ENCODE data around the gene KITLG. TPM values are rescaled to one million over a fixed set of nuclear protein-coding genes. Genes with fewer than 3 reads are reported as not detected.

Gene KITLG
- total RNA-seq, 4 donors from 2014 or later = 3.9 to 33.0 (median 14.7) TPM

DNA sequence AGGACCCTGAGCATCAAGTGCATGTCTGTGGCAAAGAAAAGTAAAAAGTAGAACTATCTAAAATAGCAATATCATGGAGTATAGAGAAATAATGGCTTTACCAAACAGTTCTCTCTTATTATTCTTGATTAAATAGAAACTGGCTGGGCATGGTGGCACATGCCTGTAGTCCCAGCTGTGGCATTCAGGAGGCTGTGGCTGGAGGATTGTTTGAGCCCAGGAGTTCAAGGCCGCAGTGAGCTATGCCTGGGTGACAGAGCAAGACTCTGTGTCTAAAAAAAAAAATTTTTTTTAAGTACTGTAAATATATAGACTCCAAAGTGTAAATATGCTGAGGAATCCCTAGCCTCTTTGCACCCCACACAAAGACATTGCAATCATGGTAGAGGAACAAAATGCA is 121.9 kb downstream of the KITLG start:
- 81 to 89% methylated on average over 1 of the region's 1 CpG for WGBS, 2 donors
- no peaks in the 10 kb centered on the region for H3K36me3 ChIP-seq
- intact Hi-C loops (cut with DNase I) = no loop called here
- H3K4me1 ChIP-seq = peaks cover 0 to 7% (median 0%) of the 10 kb centered on the region in 3 donors
- H3K4me3 ChIP-seq = no peak overlapping the region
- TF ChIP-seq CTCF (IDR thresholded peaks at IDR 0.05) (no peak), POLR2A (IDR thresholded peaks at IDR 0.05) (no peak)
- H3K27me3 ChIP-seq = peaks cover 0 to 57% (median 0%) of the 10 kb centered on the region in 4 donors
- DNase-seq = no peak
- H3K9me3 ChIP-seq = no peaks in the 10 kb centered on the region
- H3K27ac ChIP-seq = no peak overlapping the region

- H3K36me3 ChIP-seq = no peaks in the 10 kb centered on the region
- H3K9me3 ChIP-seq = no peaks in the 10 kb centered on the region
- intact Hi-C loops (cut with DNase I) = no loop called here
- no peak for DNase-seq
- no peak overlapping the region for H3K4me3 ChIP-seq
- H3K27me3 ChIP-seq = peaks cover 0 to 52% (median 0%) of the 10 kb centered on the region in 4 donors
- peaks cover 0 to 12% (median 0%) of the 10 kb centered on the region in 3 donors for H3K4me1 ChIP-seq
- no peak for TF ChIP-seq POLR2A (IDR thresholded peaks at IDR 0.05)
- no peak for TF ChIP-seq CTCF (IDR thresholded peaks at IDR 0.05)
- no peak overlapping the region for H3K27ac ChIP-seq
These were observed 126.9 kb downstream of the KITLG start for GRCh38 chr12:88453323-88453722.

DNA sequence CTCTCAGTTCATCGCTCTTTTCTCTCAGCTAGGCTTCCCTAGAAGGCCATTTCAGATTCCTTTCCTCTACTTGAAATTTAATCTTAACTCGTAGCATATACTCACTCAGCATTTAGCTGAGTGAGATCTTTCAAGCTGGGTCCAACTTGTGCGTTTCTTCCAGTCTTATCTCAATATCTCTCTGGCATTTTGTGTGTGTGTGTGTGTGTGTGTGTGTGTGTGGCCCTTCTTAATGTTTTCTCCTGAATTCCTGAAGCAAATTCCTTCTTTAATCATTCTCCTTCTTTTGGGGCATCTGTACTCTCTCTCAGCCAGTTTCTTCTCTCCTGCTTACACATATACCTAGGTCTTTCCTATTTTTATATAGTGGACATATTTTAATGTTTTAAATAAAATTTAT is 129.1 kb downstream of the KITLG start:
- TF ChIP-seq POLR2A (IDR thresholded peaks at IDR 0.05) = no peak

GRCh38 chr12:88450136-88450535 is 130.1 kb downstream of the KITLG start:
- peaks cover 0 to 30% (median 0%) of the 10 kb centered on the region in 4 donors for H3K27me3 ChIP-seq
- TF ChIP-seq POLR2A (IDR thresholded peaks at IDR 0.05) = no peak
- no peak for TF ChIP-seq CTCF (IDR thresholded peaks at IDR 0.05)
- H3K27ac ChIP-seq = no peak overlapping the region
- intact Hi-C loops (cut with DNase I) = no loop called here
- H3K4me1 ChIP-seq = peaks cover 0 to 12% (median 0%) of the 10 kb centered on the region in 3 donors
- no peak for DNase-seq
- WGBS, 2 donors = 90 to 100% methylated on average over 1 of the region's 1 CpG
- H3K4me3 ChIP-seq = no peak overlapping the region
- H3K36me3 ChIP-seq = no peaks in the 10 kb centered on the region
- no peaks in the 10 kb centered on the region for H3K9me3 ChIP-seq

More for the DNA sequence above, 129.1 kb downstream of the KITLG start:
- no peaks in the 10 kb centered on the region for H3K36me3 ChIP-seq
- no peak for DNase-seq
- no peak overlapping the region for H3K27ac ChIP-seq
- no peaks in the 10 kb centered on the region for H3K9me3 ChIP-seq
- peaks cover 0 to 12% (median 0%) of the 10 kb centered on the region in 3 donors for H3K4me1 ChIP-seq
- H3K27me3 ChIP-seq = peaks cover 0 to 41% (median 0%) of the 10 kb centered on the region in 4 donors
- WGBS, 2 donors = 92 to 93% methylated on average over 3 of the region's 3 CpGs
- intact Hi-C loops (cut with DNase I) = no loop called here
- no peak overlapping the region for H3K4me3 ChIP-seq

- Histone ChIP-seq H3K9me3 (no peaks in the 10 kb centered on the region), H3K4me1 (peaks cover 0 to 6% (median 0%) of the 10 kb centered on the region in 3 donors), H3K27me3 (peaks cover 0 to 28% (median 0%) of the 10 kb centered on the region in 4 donors), H3K36me3 (no peaks in the 10 kb centered on the region), H3K4me3 (no peak overlapping the region), H3K27ac (no peak overlapping the region)
- TF ChIP-seq CTCF (IDR thresholded peaks at IDR 0.05) = no peak
- TF ChIP-seq POLR2A (IDR thresholded peaks at IDR 0.05) = no peak
- WGBS, 2 donors = 53 to 61% methylated on average over 5 of the region's 5 CpGs
- no peak for DNase-seq
- intact Hi-C loops (cut with DNase I) = no loop called here
These were observed 131.8 kb downstream of the KITLG start for GRCh38 chr12:88448337-88448915.
